GM12878 (cell line): ENCODE data around the gene HOXC12. TPM values are rescaled to one million over a fixed set of nuclear protein-coding genes. Genes with fewer than 3 reads are reported as not detected.
A peak's percentile ranks its signal among the peaks of the same experiment; 100 is the strongest.

ENCODE experiments used
- ATAC-seq: fragments of 200-7000 bp; cut with Tn5 transposase; 3 replicates; pipeline ENCODE4 v1.9.1; 2020; ENCODE audit warnings: mild to moderate bottlenecking, moderate library complexity
- BruUV-seq: library from RNA; stranded (reverse); fragments of 400-500 nt; replicated peaks from 2 replicates; lab custom pipeline; 2021; lab: Mats Ljungman, UMichigan
- CTCF ChIA-PET: fragments of 300-600 bp; sonication (Branson Sonifier 250); formaldehyde crosslinking; extraction: SDS; loops from one replicate; lab custom pipeline; 2021; ENCODE audit warnings: inconsistent platforms; lab: Yijun Ruan, JAX
- POLR2A ChIA-PET: fragments of 350-600 bp; formaldehyde crosslinking; extraction: SDS; loops from one replicate; lab custom pipeline; 2021; ENCODE audit warnings: inconsistent platforms; lab: Charles Lee
- RAD21 ChIA-PET: fragments of 300-600 bp; sonication (Branson Sonifier 250); formaldehyde crosslinking; loops from one replicate; lab custom pipeline; 2023; ENCODE audit warnings: antibody characterized with exemption; ENCODE audit not compliant: unreplicated experiment; lab: Charles Lee
- SMC1A ChIA-PET: fragments of 300-600 bp; sonication (Branson Sonifier 250); formaldehyde crosslinking; loops from one replicate; lab custom pipeline; 2023; ENCODE audit not compliant: unreplicated experiment, uncharacterized antibody; lab: Charles Lee
- DNase-seq: peaks from one replicate; pipeline ENCODE4 v3.0.0-alpha.2; 2011; ENCODE audit warnings: low read depth, low spot score
- FAIRE-seq: peaks from 3 replicates; lab custom pipeline; 2011; peaks lifted over from hg19 to GRCh38; lab: Jason Lieb, UNC
- H2AFZ ChIP-seq: 2 replicates; pipeline ENCODE4 v1.6.0; 2011; ENCODE audit warnings: low read depth, low read length, control low read depth; ENCODE audit not compliant: control insufficient read depth
- H3K27ac ChIP-seq: 2 replicates; pipeline ENCODE4 v1.5.1; 2011; ENCODE audit warnings: control low read depth; ENCODE audit not compliant: control insufficient read depth, insufficient read depth
- H3K27me3 ChIP-seq, 2 experiments: replicated peaks in 1 of 2; 2 replicates each; pipeline versions ENCODE4 v1.6.0 to v1.6.1; 2011; ENCODE audit warnings: low read length in 1 of 2; ENCODE audit not compliant: control insufficient read depth in 2 of 2, insufficient read depth in 2 of 2
- H3K36me3 ChIP-seq, 2 experiments: 2 replicates each; pipeline ENCODE4 v1.5.1; 2011; ENCODE audit warnings: low read length in 1 of 2; ENCODE audit not compliant: control insufficient read depth in 2 of 2, insufficient read depth in 2 of 2
- H3K4me1 ChIP-seq: 2 replicates; pipeline ENCODE4 v1.6.1; 2011; ENCODE audit warnings: mild to moderate bottlenecking, low read length, moderate library complexity, mixed read lengths; ENCODE audit not compliant: control insufficient read depth, insufficient read depth
- H3K4me2 ChIP-seq: 2 replicates; pipeline ENCODE4 v1.6.0; 2011; ENCODE audit warnings: control low read depth; ENCODE audit not compliant: control insufficient read depth, insufficient read depth
- H3K4me3 ChIP-seq: fragments of 200-600 bp; sonication (generic); 2 replicates; pipeline ENCODE4 v1.5.1; 2016
- H3K79me2 ChIP-seq: 2 replicates; pipeline ENCODE4 v1.6.0; 2011; ENCODE audit warnings: low read length; ENCODE audit not compliant: control insufficient read depth, insufficient read depth
- H3K9ac ChIP-seq: 2 replicates; pipeline ENCODE4 v1.8.0; 2011; ENCODE audit warnings: low read length, control low read depth, mixed read lengths; ENCODE audit not compliant: control insufficient read depth, insufficient read depth
- H3K9me3 ChIP-seq: replicated peaks from 3 replicates; pipeline ENCODE4 v1.5.1; 2011; ENCODE audit warnings: mild to moderate bottlenecking, low read length; ENCODE audit not compliant: control insufficient read depth, insufficient read depth
- H4K20me1 ChIP-seq: 2 replicates; pipeline ENCODE4 v1.6.0; 2011; ENCODE audit not compliant: control insufficient read depth, insufficient read depth
- BHLHE40 ChIP-seq, 2 experiments: fragments of 450-650 bp in 1 of 2; IDR thresholded peaks; 2 replicates each; pipeline ENCODE4 v1.6.1; 2011 to 2017; ENCODE audit warnings: low read depth in 2 of 2, borderline replicate concordance in 1 of 2, improper control_type of control experiment in 1 of 2, low read length in 1 of 2, mild to moderate bottlenecking in 1 of 2
- NR2F1 ChIP-seq: fragments of 450-650 bp; conservative IDR thresholded peaks from 2 replicates; pipeline ENCODE4 v1.6.1; 2017; ENCODE audit warnings: mild to moderate bottlenecking
- SUZ12 ChIP-seq: fragments of 200-600 bp; sonication (generic); IDR thresholded peaks from one replicate; pipeline ENCODE4 v1.6.1; 2018; ENCODE audit warnings: antibody characterized with exemption, mild to moderate bottlenecking; ENCODE audit not compliant: unreplicated experiment
- WGBS: methylation state at CpG from one replicate; pipeline ENCODE4 v1.1.6; 2016; ENCODE audit warnings: low lambda C conversion rate; ENCODE audit not compliant: insufficient replicate concordance, insufficient coverage; ENCODE audit errors: missing lambda C conversion rate; 5-methylcytosine and 5-hydroxymethylcytosine counted together
- in situ Hi-C: fragments of 300-500 bp; cut with MboI; formaldehyde crosslinking; loops from 9 replicates; pipeline ENCODE4 v1.14.3; 2018; ENCODE audit warnings: mixed read lengths
- intact Hi-C: fragments of 100-400 bp; cut with micrococcal nuclease; formaldehyde crosslinking; loops from one replicate; pipeline ENCODE4 v1.14.2; 2022; ENCODE audit not compliant: unreplicated experiment
- polyA plus RNA-seq, 11 experiments: library from polyadenylated mRNA; depleted of rRNA in 4 of 11; unstranded in 6 of 11; stranded (reverse) in 5 of 11; fragments of >200 nt; fragmentation: Nextera tagmentation in 4 of 11; fragmentation: Illumina TruSeq in 1 of 11; extraction: Ambion mirVana in 4 of 11; extraction: Trizol in 1 of 11; gene quantifications; 1 replicate in 1 of 11; 2 replicates in 10 of 11; pipeline versions ENCODE4 v1.2.1 to v1.2.3, GENCODE V29; 2011 to 2016; ENCODE audit warnings: inconsistent platforms in 2 of 11, missing spikeins in 2 of 11, low read depth in 1 of 11
- total RNA-seq, 4 experiments: library from RNA; depleted of rRNA in 3 of 4; stranded (reverse); fragments of >200 nt in 3 of 4; fragmentation: Illumina TruSeq in 1 of 4; extraction: Trizol in 1 of 4; gene quantifications; 2 replicates each; pipeline versions ENCODE4 v1.2.1 to v1.2.3, GENCODE V29; 2013 to 2021

HOXC12 gene
- total and polyA plus RNA-seq, 10 of the 15 experiments (the other 5 are each of a cell fraction or from before 2014, with no cell fraction given) = not detected

- Histone ChIP-seq H3K27ac (no peak overlapping the region), H3K79me2 (no peaks in the 10 kb centered on the region), H3K4me2 (no peak overlapping the region), H3K36me3 (no peaks in the 10 kb centered on the region), H3K4me3 (no peak overlapping the region), H3K9me3 (no peaks in the 10 kb centered on the region; the same call in 1 of the 3 replicates), H2AFZ (no peak overlapping the region), H3K9ac (no peak overlapping the region), H4K20me1 (no peaks in the 10 kb centered on the region), H3K4me1 (peaks cover 19% of the 10 kb centered on the region), H3K27me3 (peaks cover 24 to 34% of the 10 kb centered on the region in 2 experiments)
- no TSS peak for BruUV-seq
- FAIRE-seq = no peak
- intact Hi-C loops (no loop called here), in situ Hi-C loops (no loop called here)
- ChIA-PET SMC1A (no interaction called here), RAD21 (interaction anchor here (0.6 kb wide), 1 partner anchor 159 kb away, joined by 3 read pairs; no protein-coding TSS in a partner anchor), CTCF (interaction anchor here (0.7 to 1.5 kb wide), 3 partner anchors 9 to 229 kb away, joined by 4 to 5 read pairs (median 4); partner anchors contain the start of gene HOXC10), POLR2A (interaction anchor here (0.6 kb wide), 2 partner anchors 121 to 149 kb away, joined by 3 to 5 read pairs; no protein-coding TSS in a partner anchor)
- no peak for TF ChIP-seq BHLHE40 (IDR thresholded peaks at IDR 0.05; ENCODE audit: borderline replicate concordance in 1 of 2, low read depth in 2 of 2, low read length in 1 of 2)
- peak; percentile 44 for TF ChIP-seq SUZ12
- ATAC-seq = no peak
- DNase-seq = no peak
- WGBS = 40% methylated on average over 20 of the region's 21 CpGs
These were observed 21.6 kb downstream of the HOXC12 start for GRCh38 chr12:53976172-53976822.

- DNase-seq (no peak), FAIRE-seq (no peak), ATAC-seq (no peak)
- Histone ChIP-seq H3K36me3 (no peaks in the 10 kb centered on the region), H3K4me2 (no peak overlapping the region), H3K4me3 (no peak overlapping the region), H3K9me3 (no peaks in the 10 kb centered on the region; the same call in 1 of the 3 replicates), H3K9ac (no peak overlapping the region), H3K27ac (no peak overlapping the region), H3K27me3 (peaks cover 23 to 29% of the 10 kb centered on the region in 2 experiments), H3K79me2 (no peaks in the 10 kb centered on the region), H4K20me1 (no peaks in the 10 kb centered on the region), H2AFZ (no peak overlapping the region), H3K4me1 (peaks cover 22% of the 10 kb centered on the region)
- WGBS = 0% methylated on average over 9 of the region's 9 CpGs
- no TSS peak for BruUV-seq
- TF ChIP-seq NR2F1 = no peak
- ChIA-PET RAD21 (no interaction called here), POLR2A (interaction anchor here (0.6 kb wide), 1 partner anchor 149 kb away, joined by 5 read pairs; no protein-coding TSS in a partner anchor), CTCF (interaction anchor here (0.7 to 1.5 kb wide), 3 partner anchors 8 to 229 kb away, joined by 4 to 5 read pairs (median 4); partner anchors contain the start of gene HOXC10), SMC1A (interaction anchor here (0.7 kb wide), 1 partner anchor 11 kb away, joined by 3 read pairs; no protein-coding TSS in a partner anchor)
- in situ Hi-C loops = no loop called here
- intact Hi-C loops = no loop called here
These were observed 22.3 kb downstream of the HOXC12 start for GRCh38 chr12:53976823-53977595.
